MM.1S (cell line): Measurements from ENCODE around the gene ZFPM1.

Source experiments
- DNase-seq: peaks from one replicate; pipeline ENCODE4 v3.0.0-alpha.2; 2015
- H2AFZ ChIP-seq: fragments of 300-600 bp; sonication (generic); 2 replicates; pipeline ENCODE4 v1.6.0; 2016; ENCODE audit warnings: antibody characterized with exemption, low read length
- H3F3A ChIP-seq: fragments of 300-600 bp; sonication (generic); 2 replicates; pipeline ENCODE4 v1.6.1; 2016; ENCODE audit warnings: mild to moderate bottlenecking, antibody characterized with exemption, low read length, moderate library complexity, mixed read lengths; ENCODE audit not compliant: insufficient read depth
- H3K27ac ChIP-seq: fragments of 300-600 bp; sonication (generic); 2 replicates; pipeline ENCODE4 v1.5.1; 2016; ENCODE audit warnings: mild to moderate bottlenecking, low read length
- H3K27me3 ChIP-seq: fragments of 300-600 bp; sonication (generic); replicated peaks from 2 replicates; pipeline ENCODE4 v1.6.0; 2016; ENCODE audit warnings: low read length; ENCODE audit not compliant: insufficient read depth
- H3K36me3 ChIP-seq: fragments of 300-600 bp; sonication (generic); replicated peaks from 2 replicates; pipeline ENCODE4 v1.6.1; 2016; ENCODE audit warnings: mild to moderate bottlenecking, low read length, mixed read lengths; ENCODE audit not compliant: insufficient read depth
- H3K4me1 ChIP-seq: fragments of 300-600 bp; sonication (generic); 2 replicates; pipeline ENCODE4 v1.6.1; 2016; ENCODE audit warnings: low read length, mixed read lengths
- H3K4me2 ChIP-seq: fragments of 300-600 bp; sonication (generic); 2 replicates; pipeline ENCODE4 v1.6.0; 2016; ENCODE audit warnings: low read depth, low read length
- H3K4me3 ChIP-seq: fragments of 300-600 bp; sonication (generic); 2 replicates; pipeline ENCODE4 v1.5.1; 2016; ENCODE audit warnings: low read length, mixed read lengths
- H3K79me2 ChIP-seq: fragments of 300-600 bp; sonication (generic); 2 replicates; pipeline ENCODE4 v1.6.1; 2016; ENCODE audit warnings: mixed run types, low read length, mixed read lengths
- H3K9ac ChIP-seq: fragments of 300-600 bp; sonication (generic); 2 replicates; pipeline ENCODE4 v1.6.1; 2016; ENCODE audit warnings: low read length, mixed read lengths
- H3K9me2 ChIP-seq: fragments of 300-600 bp; sonication (generic); replicated peaks from 2 replicates; pipeline ENCODE4 v1.6.1; 2016; ENCODE audit warnings: mild to moderate bottlenecking, low read length, mixed read lengths; ENCODE audit not compliant: insufficient read depth
- H3K9me3 ChIP-seq: fragments of 300-600 bp; sonication (generic); replicated peaks from 2 replicates; pipeline ENCODE4 v1.6.1; 2016; ENCODE audit warnings: mild to moderate bottlenecking, low read length, mixed read lengths; ENCODE audit not compliant: insufficient read depth
- H4K20me1 ChIP-seq: fragments of 300-600 bp; sonication (generic); 2 replicates; pipeline ENCODE4 v1.6.1; 2016; ENCODE audit warnings: mild to moderate bottlenecking, low read length, moderate library complexity, mixed read lengths; ENCODE audit not compliant: insufficient read depth
- CTCF ChIP-seq: fragments of 300-600 bp; sonication (generic); IDR thresholded peaks from 2 replicates; pipeline ENCODE4 v1.5.1; 2016; ENCODE audit warnings: antibody characterized with exemption, low read length, mixed read lengths
- EZH2 ChIP-seq: fragments of 300-600 bp; sonication (generic); optimal IDR thresholded peaks from 2 replicates; pipeline ENCODE3; 2017; ENCODE audit warnings: low read depth, mild to moderate bottlenecking, antibody characterized with exemption, low read length, mixed read lengths
- EZH2phosphoT487 ChIP-seq: fragments of 300-600 bp; sonication (generic); IDR thresholded peaks from 2 replicates; pipeline ENCODE4 v1.6.1; 2018; ENCODE audit warnings: antibody characterized with exemption, low read length

The ZFPM1 gene

DNA sequence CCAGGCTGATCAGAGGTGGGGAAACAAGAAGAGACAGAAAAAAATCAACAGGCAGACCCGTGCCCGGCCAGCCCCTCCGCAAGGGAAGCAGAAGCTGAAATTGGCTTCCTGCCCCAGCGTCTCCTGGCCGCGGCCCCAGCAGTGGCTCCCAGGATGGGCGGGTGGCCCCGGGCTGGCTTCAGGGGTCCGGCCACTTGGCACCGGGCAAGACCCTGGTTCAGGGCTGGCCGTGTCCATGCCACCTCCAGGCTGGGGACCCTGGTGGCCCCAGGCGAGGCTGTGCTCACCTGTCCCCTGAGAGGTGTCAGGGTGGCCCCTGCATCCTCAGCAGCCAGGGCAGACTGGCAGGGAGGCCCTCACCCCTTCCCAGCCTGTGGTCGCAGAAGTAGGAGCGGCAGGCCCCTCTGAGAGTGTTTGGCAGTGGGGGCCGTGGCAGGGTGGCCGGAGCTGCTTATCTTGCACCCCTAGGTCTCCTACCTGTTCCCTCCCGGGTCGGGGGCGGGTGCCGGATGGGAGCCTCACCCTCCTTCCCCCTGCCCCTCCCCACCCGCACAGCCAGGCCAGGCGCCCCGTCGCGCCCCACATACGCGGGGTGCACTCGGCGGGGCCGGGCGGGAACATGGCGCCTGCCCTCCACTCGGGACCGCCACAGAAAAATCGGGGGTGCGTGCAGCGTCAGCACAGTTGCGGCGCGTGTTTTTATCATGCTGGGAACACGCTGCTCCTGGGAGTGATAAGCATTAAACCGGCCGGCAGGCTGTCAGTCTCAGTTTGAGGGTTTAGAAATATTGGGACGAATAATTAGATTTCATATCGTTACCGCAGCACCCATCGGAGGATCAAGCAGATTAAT lies 70.5 kb downstream of the ZFPM1 start:
- Histone ChIP-seq H4K20me1 (no peaks in the 10 kb centered on the region), H3K9me3 (no peaks in the 10 kb centered on the region), H2AFZ (no peak overlapping the region), H3K79me2 (no peaks in the 10 kb centered on the region), H3K9me2 (no peaks in the 10 kb centered on the region), H3K36me3 (no peaks in the 10 kb centered on the region), H3K27me3 (no peaks in the 10 kb centered on the region), H3K4me2 (no peak overlapping the region), H3F3A (no peaks in the 10 kb centered on the region), H3K9ac (no peak overlapping the region), H3K4me3 (no peak overlapping the region), H3K27ac (no peak overlapping the region), H3K4me1 (no peaks in the 10 kb centered on the region)
- no peak for DNase-seq
- no peak for TF ChIP-seq CTCF
- TF ChIP-seq EZH2phosphoT487: no peak
- no peak for TF ChIP-seq EZH2

- H3K4me3 ChIP-seq: no peak overlapping the region
- no peak overlapping the region for H3K4me2 ChIP-seq
- no peak overlapping the region for H3K9ac ChIP-seq
- H3K79me2 ChIP-seq: no peaks in the 10 kb centered on the region
- H2AFZ ChIP-seq: no peak overlapping the region
- no peak overlapping the region for H3K27ac ChIP-seq
- no peaks in the 10 kb centered on the region for H3K9me3 ChIP-seq
- TF ChIP-seq EZH2phosphoT487 (no peak), CTCF (no peak)
- H3K9me2 ChIP-seq: no peaks in the 10 kb centered on the region
- no peaks in the 10 kb centered on the region for H4K20me1 ChIP-seq
- H3K36me3 ChIP-seq: no peaks in the 10 kb centered on the region
- DNase-seq: no peak
- H3K27me3 ChIP-seq: no peaks in the 10 kb centered on the region
- H3K4me1 ChIP-seq: no peaks in the 10 kb centered on the region
- no peaks in the 10 kb centered on the region for H3F3A ChIP-seq
These were observed 71.3 kb downstream of the ZFPM1 start for GRCh38 chr16:88524274-88524972.

- no peak for DNase-seq
- H3K4me1 ChIP-seq: no peaks in the 10 kb centered on the region
- H3K36me3 ChIP-seq: no peaks in the 10 kb centered on the region
- H3F3A ChIP-seq: no peaks in the 10 kb centered on the region
- H3K9ac ChIP-seq: no peak overlapping the region
- no peaks in the 10 kb centered on the region for H3K79me2 ChIP-seq
- H4K20me1 ChIP-seq: no peaks in the 10 kb centered on the region
- H3K27me3 ChIP-seq: no peaks in the 10 kb centered on the region
- TF ChIP-seq CTCF: no peak
- TF ChIP-seq EZH2: no peak
- no peak for TF ChIP-seq EZH2phosphoT487
- no peak overlapping the region for H3K27ac ChIP-seq
- no peak overlapping the region for H2AFZ ChIP-seq
- no peaks in the 10 kb centered on the region for H3K9me2 ChIP-seq
- H3K4me2 ChIP-seq: no peak overlapping the region
- no peaks in the 10 kb centered on the region for H3K9me3 ChIP-seq
- no peak overlapping the region for H3K4me3 ChIP-seq
These were observed 72.0 kb downstream of the ZFPM1 start for GRCh38 chr16:88524973-88525662.
